Right lobe of liver (tissue), 4 donors: Measurements from ENCODE around the gene TPM4.

Experiments used
- POLR2A ChIP-seq: fragments of 450-650 bp; IDR thresholded peaks from one replicate; pipeline ENCODE4 v1.6.1; 2017; ENCODE audit warnings: antibody characterized with exemption, mild to moderate bottlenecking
- TF ChIP-seq, protein P1 (sequence below), 4 donors: fragments of 200-600 bp in 3 of 4; fragments of 450-650 bp in 1 of 4; IDR thresholded peaks; one replicate each; pipeline versions ENCODE4 v1.5.1 to v1.8.0; 2016 to 2022; ENCODE audit warnings: antibody characterized with exemption in 4 of 4, mild to moderate bottlenecking in 2 of 4
- donor health status: DM: no; HTN: no; CAD: no.
- donor health status: DM: no; HTN: no; CAD: no.
- donor health status: DM: no; HTN: yes; CAD: no.

DNA sequence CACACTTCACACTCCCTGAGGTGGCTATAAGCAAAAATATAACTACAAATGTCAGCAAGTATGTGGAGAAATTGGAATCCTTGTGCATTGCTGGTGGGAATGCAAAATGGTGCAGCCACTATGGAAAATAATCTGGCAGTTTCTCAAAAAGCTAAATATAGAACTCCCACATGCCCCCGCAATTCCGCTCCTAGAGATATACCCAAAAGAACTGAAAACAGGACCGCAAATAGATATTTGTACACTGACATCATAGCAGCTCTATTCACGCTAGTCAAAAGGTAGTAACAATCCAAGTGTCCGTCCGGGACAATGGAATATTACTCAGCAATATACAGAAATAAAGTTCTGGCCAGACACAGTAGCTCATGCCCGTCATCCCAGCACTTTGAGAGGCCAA lies 31.5 kb upstream of the TPM4 start:
- TF ChIP-seq, protein P1, sequence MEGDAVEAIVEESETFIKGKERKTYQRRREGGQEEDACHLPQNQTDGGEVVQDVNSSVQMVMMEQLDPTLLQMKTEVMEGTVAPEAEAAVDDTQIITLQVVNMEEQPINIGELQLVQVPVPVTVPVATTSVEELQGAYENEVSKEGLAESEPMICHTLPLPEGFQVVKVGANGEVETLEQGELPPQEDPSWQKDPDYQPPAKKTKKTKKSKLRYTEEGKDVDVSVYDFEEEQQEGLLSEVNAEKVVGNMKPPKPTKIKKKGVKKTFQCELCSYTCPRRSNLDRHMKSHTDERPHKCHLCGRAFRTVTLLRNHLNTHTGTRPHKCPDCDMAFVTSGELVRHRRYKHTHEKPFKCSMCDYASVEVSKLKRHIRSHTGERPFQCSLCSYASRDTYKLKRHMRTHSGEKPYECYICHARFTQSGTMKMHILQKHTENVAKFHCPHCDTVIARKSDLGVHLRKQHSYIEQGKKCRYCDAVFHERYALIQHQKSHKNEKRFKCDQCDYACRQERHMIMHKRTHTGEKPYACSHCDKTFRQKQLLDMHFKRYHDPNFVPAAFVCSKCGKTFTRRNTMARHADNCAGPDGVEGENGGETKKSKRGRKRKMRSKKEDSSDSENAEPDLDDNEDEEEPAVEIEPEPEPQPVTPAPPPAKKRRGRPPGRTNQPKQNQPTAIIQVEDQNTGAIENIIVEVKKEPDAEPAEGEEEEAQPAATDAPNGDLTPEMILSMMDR (IDR thresholded peaks at IDR 0.05), result no peak
- no peak for TF ChIP-seq POLR2A
